ENCODE results near the gene ADAMTS15.

- TF ChIP-seq POLR2A (IDR thresholded peaks at IDR 0.05; ENCODE audit: low read length) (no peak), GATA1 (IDR thresholded peaks at IDR 0.05; ENCODE audit: low read depth, low read length) (no peak)
Measured at GRCh38 chr11:130510407-130511006, 62.1 kb downstream of the ADAMTS15 start.
